HUDEP-2 (cell line): ENCODE data around the gene FLVCR1.
"Not testable (repeated sequence)": the region's sequence is repeated elsewhere in the genome, so short reads cannot be mapped to it uniquely, and the experiment has no call there.

Experiments
- DNase-seq, 76 experiments: peaks; one replicate each; lab custom pipeline; 2025; ENCODE audit not compliant: unreplicated experiment in 76 of 76; lab: John Stamatoyannopoulos, UW

FLVCR1 gene

GRCh38 chr1:212857992-212858460, at the start of gene FLVCR1:
TSS of gene FLVCR1 (plus strand) at chr1:212858275. CDS start at chr1:212858453, 178 bp downstream.
- peak; percentile 18 to 98 (median 93) for DNase-seq

- peak in 5 of 76 experiments; percentile 6 to 13 (median 7) for DNase-seq
Observed at GRCh38 chr1:212814537-212815334, 43.3 kb upstream of the FLVCR1 start.

GRCh38 chr1:212816567-212817278, 41.4 kb upstream of the FLVCR1 start:
- DNase-seq, result no peak

GRCh38 chr1:212819726-212820125, 38.3 kb upstream of the FLVCR1 start:
- DNase-seq, result no peak

- DNase-seq, result no peak
Observed at GRCh38 chr1:212820969-212821368, 37.1 kb upstream of the FLVCR1 start.

- no peak for DNase-seq
Observed at GRCh38 chr1:212822956-212823355, 35.1 kb upstream of the FLVCR1 start.

- no peak for DNase-seq
Observed at GRCh38 chr1:212824201-212824600, 33.9 kb upstream of the FLVCR1 start.

GRCh38 chr1:212825798-212826452, 32.1 kb upstream of the FLVCR1 start:
- no peak for DNase-seq

- DNase-seq, result no peak
Observed at GRCh38 chr1:212827171-212827776, 30.8 kb upstream of the FLVCR1 start.

GRCh38 chr1:212827831-212828278, 30.2 kb upstream of the FLVCR1 start:
- DNase-seq, result no peak

GRCh38 chr1:212828395-212828794, 29.7 kb upstream of the FLVCR1 start:
- no peak for DNase-seq

- not testable (repeated sequence) for DNase-seq
Observed at GRCh38 chr1:212833211-212834207, 24.6 kb upstream of the FLVCR1 start.

- no peak for DNase-seq
Observed at GRCh38 chr1:212838145-212838544, 19.9 kb upstream of the FLVCR1 start.

GRCh38 chr1:212844521-212844920, 13.6 kb upstream of the FLVCR1 start:
- DNase-seq, result not testable (repeated sequence)

GRCh38 chr1:212847549-212847948, 10.5 kb upstream of the FLVCR1 start, which contains the start of gene SPATA45:
TSS of gene SPATA45 (minus strand) at chr1:212847649. CDS start at chr1:212836149, 11,500 bp downstream.
- no peak for DNase-seq

- DNase-seq, result no peak
Observed at GRCh38 chr1:212852105-212852688, 5.9 kb upstream of the FLVCR1 start.

- no peak for DNase-seq
Observed at GRCh38 chr1:212853658-212854057, 4.4 kb upstream of the FLVCR1 start.

GRCh38 chr1:212856755-212857154, 1.3 kb upstream of the FLVCR1 start:
- no peak for DNase-seq
